NAMALWA (cell line): ENCODE data around the gene SORCS3.

Experiments
- DNase-seq: peaks from one replicate; pipeline ENCODE4 v3.0.0-alpha.2; 2015; ENCODE audit warnings: low spot score

SORCS3 gene

GRCh38 chr10:105104297-105104696, 463.2 kb downstream of the SORCS3 start:
- no peak for DNase-seq

DNA sequence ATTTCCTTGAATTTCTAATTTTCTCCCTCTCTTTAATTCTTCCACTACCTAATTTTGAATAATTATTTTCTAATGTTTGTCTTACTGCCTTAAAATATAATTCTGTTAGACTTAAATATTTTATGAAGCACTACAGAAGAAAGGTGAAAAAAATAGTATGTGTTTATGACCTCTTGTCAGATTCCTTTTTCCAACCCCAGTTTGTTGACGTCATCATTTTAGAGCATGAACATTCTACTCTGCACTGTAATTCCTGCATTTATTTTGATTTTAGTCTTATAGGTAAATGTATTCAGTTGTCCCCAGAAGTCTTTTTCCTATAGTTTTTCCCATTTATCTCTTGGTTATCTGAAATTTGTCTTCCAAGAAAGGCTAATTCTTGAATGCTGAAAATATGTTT, 468.1 kb downstream of the SORCS3 start:
- no peak for DNase-seq

- DNase-seq: no peak
Measured at GRCh38 chr10:105112862-105113261, 471.8 kb downstream of the SORCS3 start.

- DNase-seq: no peak
Measured at GRCh38 chr10:105113666-105114065, 472.6 kb downstream of the SORCS3 start.

- DNase-seq: no peak
Measured at GRCh38 chr10:105121743-105122142, 480.7 kb downstream of the SORCS3 start.

GRCh38 chr10:105128111-105128510, 487.0 kb downstream of the SORCS3 start:
- no peak for DNase-seq

- DNase-seq: no peak
Measured at GRCh38 chr10:105138358-105138757, 497.3 kb downstream of the SORCS3 start.

DNA sequence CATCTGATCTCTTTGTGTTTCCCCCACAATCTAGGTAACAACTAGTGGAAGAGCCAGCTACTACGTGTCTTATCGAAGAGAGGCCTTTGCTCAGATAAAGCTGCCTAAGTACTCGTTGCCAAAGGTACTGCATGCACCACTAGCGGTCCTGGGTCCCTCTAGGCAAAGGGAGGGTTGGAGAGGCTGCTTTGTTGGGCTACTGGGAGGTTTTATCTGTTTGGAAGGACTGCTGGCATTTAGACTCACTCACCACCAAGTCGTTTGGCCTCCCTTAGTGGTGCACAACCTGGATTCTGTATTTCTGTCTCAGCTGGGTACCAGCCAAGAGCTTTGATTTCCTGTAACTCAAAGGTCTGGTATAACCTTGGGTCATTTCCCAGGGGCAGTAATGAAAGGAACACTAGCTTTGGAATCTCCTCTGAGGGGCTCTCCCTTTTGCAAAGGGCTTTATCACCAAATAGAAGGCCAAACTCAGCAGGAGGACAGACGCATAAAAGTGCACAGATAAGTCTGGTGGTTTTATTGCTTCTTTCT, 498.3 kb downstream of the SORCS3 start:
- no peak for DNase-seq

GRCh38 chr10:105140600-105140999, 499.5 kb downstream of the SORCS3 start:
- no peak for DNase-seq

DNA sequence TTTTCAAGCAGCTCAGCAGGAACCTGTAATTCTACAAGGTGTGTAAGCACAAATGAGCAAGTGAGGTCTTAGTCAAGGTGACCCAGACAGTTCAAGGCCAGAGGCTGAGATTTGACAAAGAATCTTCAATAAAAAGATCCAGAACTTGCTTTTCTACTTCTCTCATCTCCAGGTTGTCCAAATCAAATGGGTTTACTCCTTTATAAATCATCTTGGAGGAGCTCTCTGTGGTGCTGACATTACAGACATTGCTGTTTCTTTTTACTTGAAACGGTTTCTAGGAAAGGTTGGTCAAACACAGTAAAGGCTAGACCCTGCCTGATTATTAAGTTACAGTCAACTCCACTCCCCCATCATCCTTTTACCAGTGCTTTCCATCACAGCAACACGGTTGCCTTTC, 504.6 kb downstream of the SORCS3 start:
- DNase-seq: no peak

- DNase-seq: no peak
Measured at GRCh38 chr10:105146436-105146835, 505.3 kb downstream of the SORCS3 start.

- no peak for DNase-seq
Measured at GRCh38 chr10:105148456-105148855, 507.4 kb downstream of the SORCS3 start.

DNA sequence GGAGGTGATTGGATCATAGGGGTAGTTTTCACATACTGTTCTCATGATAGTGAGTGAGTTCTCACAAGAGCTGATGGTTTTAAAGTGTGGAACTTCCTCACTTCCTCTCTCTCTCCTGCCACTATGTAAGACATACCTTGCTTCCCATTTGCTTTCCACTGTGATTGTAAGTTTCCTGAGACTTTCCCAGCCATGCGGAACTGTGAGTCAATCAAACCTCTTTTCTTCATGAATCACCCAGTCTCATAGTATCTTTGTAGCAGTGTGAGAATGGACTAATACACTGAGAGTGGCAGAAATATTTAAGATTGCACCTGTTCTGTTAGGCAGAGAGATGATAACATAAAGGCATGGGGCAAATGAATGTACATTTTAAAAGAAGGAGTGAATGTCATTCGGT, 507.8 kb downstream of the SORCS3 start:
- DNase-seq: no peak

DNA sequence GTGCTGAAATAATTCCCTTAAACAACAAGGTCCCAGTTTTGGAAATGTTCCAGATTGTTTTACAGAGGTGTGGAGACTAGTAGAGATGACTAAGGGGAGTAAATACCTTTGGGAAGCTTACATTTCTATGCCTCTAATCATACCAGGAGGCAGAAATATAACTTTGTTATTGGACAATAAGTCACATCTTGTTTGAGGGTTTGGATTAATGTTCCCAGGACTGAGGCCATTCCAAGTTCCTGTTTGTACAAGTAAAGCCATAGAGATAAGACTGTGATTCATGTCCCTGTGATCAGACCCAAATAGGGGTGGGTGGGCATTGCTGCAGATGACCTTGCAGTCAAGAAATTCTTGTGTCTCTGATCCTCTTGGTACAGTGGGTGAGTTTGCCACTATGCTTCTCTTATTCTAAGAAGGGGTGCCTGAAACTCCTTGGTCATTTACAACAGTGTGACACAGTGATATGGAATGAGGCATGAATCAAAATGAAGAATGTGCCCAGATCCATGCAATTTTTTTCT, 508.3 kb downstream of the SORCS3 start:
- no peak for DNase-seq

GRCh38 chr10:105150259-105150880, 509.3 kb downstream of the SORCS3 start:
- no peak for DNase-seq

DNA sequence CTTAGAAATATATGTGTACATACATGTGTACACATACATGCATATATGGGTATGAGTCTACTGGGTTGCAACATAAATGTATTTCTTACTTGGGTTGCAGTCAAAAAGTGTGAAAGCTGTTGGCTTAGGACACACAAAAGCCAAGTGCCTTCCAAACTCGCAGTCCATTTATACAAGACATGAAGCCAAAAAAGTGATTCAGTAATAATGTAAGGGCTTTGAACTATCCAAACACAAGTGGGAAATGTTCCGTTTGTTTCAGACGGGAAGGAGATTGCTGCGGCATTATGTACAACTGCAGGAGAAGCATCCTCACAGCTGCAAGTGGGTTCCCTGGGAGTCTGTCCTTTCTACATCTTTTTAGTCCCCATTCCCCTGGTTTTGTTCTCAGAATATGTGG, 513.6 kb downstream of the SORCS3 start:
- DNase-seq: no peak

DNA sequence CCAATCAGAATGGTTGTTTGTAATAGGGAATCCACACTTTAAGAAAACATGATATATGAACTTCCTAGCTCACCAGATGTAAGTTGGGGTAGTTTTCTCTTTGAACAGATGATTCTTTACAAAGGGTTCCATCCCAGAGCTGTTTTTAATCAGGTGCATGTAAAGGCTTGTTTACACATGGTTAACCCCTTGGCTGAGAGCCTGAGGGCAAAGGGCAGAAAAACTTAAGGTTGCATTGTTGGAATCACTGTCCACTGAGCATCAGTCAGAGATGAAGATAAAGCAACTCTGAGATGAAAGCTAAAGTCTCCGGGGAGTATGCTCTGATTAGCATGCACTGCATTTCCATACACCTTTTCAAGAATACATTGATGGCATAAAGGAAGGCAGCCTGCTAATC, 518.2 kb downstream of the SORCS3 start:
- no peak for DNase-seq

GRCh38 chr10:105161149-105161548, 520.1 kb downstream of the SORCS3 start:
- DNase-seq: no peak

DNA sequence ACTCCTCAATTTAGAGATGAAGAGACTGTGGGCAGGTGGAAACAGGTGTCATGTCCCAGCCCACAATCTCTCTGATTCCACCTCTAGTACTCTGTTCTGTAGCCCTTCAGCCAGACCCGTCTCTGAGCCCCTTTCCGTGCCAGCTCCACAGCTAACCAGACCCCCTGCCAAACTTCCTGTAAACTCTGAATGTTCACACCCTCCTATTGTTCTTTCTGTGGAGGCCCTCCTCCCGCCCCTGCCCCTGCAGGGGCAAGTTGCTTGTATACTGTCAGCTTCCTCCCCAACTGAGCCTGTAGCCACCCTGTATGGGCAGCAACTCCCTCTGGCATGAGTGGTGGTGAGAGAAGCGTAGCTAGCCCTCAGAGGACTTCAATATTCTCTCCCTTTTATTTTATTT, 520.7 kb downstream of the SORCS3 start:
- DNase-seq: no peak

DNA sequence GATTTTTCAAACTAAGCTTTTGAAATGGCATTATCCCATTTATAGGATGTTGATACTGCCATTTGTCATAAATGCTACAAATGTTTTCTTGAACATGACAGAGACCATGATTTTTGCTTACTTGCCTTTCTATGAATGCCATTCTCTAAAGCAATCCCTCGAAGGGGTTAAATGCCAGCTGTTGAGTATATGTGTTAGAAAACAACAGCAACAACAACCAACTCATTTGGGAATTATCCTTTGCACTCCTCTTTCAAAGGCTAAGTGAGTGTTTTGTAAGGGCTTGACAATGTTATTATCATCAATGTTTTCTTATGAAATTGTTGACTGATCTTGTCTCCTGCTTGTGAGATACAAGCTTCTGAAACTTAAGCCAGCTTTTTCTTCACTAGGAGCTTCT, 529.4 kb downstream of the SORCS3 start:
- DNase-seq: no peak

- no peak for DNase-seq
Measured at GRCh38 chr10:105171945-105172344, 530.9 kb downstream of the SORCS3 start.

DNA sequence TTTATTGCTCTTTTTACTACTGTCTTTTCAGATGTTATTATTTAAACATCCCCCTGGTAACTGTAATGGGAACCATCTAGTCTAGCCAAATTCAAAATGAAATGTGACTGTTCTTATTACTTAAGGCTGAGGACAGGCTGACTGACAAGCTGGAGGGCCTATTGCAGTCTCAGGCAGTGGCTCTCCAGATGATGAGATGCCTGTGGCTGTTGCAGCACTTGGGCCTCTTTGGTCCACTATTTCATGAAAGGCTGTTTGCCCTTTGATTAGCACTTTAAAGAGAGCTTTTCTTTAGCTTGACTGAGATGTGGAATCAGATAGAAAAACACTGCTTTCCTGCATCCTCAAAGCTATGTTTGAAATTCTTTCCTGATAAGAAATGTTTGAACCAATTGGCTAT, 540.5 kb downstream of the SORCS3 start:
- DNase-seq: no peak

- no peak for DNase-seq
Measured at GRCh38 chr10:105183536-105183935, 542.4 kb downstream of the SORCS3 start.

DNA sequence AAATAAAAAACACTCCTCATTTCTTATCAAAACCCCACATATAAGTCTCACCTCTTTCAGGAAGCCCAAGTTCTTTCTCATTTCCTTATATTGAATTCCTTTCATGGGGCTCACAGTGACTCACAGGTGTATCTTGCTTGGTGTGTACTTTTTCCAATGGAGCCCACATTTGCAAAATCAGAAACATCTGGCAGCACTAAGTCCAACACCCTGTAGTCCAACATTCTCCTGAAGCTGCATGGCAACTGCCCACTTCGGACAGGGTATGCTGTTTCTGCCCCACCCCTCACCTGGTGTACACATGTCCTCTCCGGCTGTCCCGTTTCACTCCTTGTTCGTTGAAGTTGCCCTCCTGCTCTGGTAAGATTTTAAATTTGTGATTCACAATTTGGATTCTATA, 544.1 kb downstream of the SORCS3 start:
- no peak for DNase-seq
